Gastrocnemius medialis (tissue), 4 donors: ENCODE data around the gene PRICKLE4. TPM values are rescaled to one million over a fixed set of nuclear protein-coding genes. Genes with fewer than 3 reads are reported as not detected.

Source experiments
- ATAC-seq, 2 donors: fragments of 150-250 bp; one replicate each; pipeline ENCODE4 v1.9.1; 2016
- DNase-seq, 2 donors: peaks; one replicate each; pipeline ENCODE4 v3.0.0-alpha.2; 2019
- H3K27ac ChIP-seq, 4 donors: fragments of 200-600 bp; sonication (generic); 1 replicate in 1 of 4; 2 replicates in 3 of 4; pipeline ENCODE4 v1.5.1; 2016 to 2018; ENCODE audit warnings: mild to moderate bottlenecking in 2 of 4, moderate library complexity in 1 of 4
- H3K27me3 ChIP-seq, 3 donors: fragments of 200-600 bp; sonication (generic) in 2 of 3; 1 replicate in 1 of 3; 2 replicates in 2 of 3; pipeline versions ENCODE4 v1.5.1 to v1.6.0; 2016 to 2019; ENCODE audit warnings: mild to moderate bottlenecking in 1 of 3, moderate library complexity in 1 of 3
- H3K36me3 ChIP-seq, 2 donors: fragments of 200-600 bp; sonication (generic) in 1 of 2; one replicate each; pipeline ENCODE4 v1.5.1; 2017 to 2018
- H3K4me1 ChIP-seq, 2 donors: fragments of 200-600 bp; sonication (generic) in 1 of 2; one replicate each; pipeline ENCODE4 v1.5.1; 2016 to 2017; ENCODE audit warnings: mild to moderate bottlenecking in 2 of 2
- H3K4me3 ChIP-seq, 4 donors: fragments of 200-600 bp; sonication (generic) in 3 of 4; 1 replicate in 1 of 4; 2 replicates in 3 of 4; pipeline ENCODE4 v1.5.1; 2016 to 2019; ENCODE audit warnings: mild to moderate bottlenecking in 2 of 4
- H3K9me3 ChIP-seq, 3 donors: fragments of 200-600 bp; sonication (generic) in 2 of 3; 1 replicate in 1 of 3; 2 replicates in 2 of 3; pipeline ENCODE4 v1.5.1; 2016 to 2019
- POLR2A ChIP-seq, 2 donors: fragments of 450-650 bp; IDR thresholded peaks; one replicate each; pipeline ENCODE4 v1.6.1; 2017; ENCODE audit warnings: antibody characterized with exemption in 2 of 2, mild to moderate bottlenecking in 2 of 2, moderate library complexity in 2 of 2
- in situ Hi-C, 4 donors: fragments of 200-750 bp; cut with MboI; loops; one replicate each; pipeline versions ENCODE4 v1.15.0 to v1.8.0; 2017; ENCODE audit warnings: low sequenced_read_pairs in 4 of 4
- intact Hi-C: fragments of 100-400 bp; cut with DNase I; formaldehyde crosslinking; loops from one replicate; pipeline ENCODE4 v1.15.1; 2023; ENCODE audit warnings: low total_unique reads
- total RNA-seq, 4 donors: library from RNA; depleted of rRNA; stranded (reverse); fragments of >200 nt; gene quantifications; one replicate each; pipeline versions ENCODE4 v1.1.0 to v1.2.3, GENCODE V29; 2016
- TF ChIP-seq, protein P1 (sequence below), 5 experiments: fragments of 450-650 bp in 3 of 5; fragments of 200-600 bp in 2 of 5; sonication (generic) in 2 of 5; IDR thresholded peaks in 4 of 5; conservative IDR thresholded peaks in 1 of 5; 1 replicate in 4 of 5; 2 replicates in 1 of 5; pipeline ENCODE4 v1.5.1; 2016 to 2019; ENCODE audit warnings: antibody characterized with exemption in 5 of 5, mild to moderate bottlenecking in 3 of 5, moderate library complexity in 3 of 5

PRICKLE4 gene, protein sequence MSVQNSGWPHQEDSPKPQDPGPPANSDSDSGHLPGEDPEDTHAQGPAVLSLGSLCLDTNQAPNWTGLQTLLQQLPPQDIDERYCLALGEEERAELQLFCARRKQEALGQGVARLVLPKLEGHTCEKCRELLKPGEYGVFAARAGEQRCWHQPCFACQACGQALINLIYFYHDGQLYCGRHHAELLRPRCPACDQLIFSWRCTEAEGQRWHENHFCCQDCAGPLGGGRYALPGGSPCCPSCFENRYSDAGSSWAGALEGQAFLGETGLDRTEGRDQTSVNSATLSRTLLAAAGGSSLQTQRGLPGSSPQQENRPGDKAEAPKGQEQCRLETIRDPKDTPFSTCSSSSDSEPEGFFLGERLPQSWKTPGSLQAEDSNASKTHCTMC
- 1 to 10 TPM in 3 of 4 donors, under 1 TPM in 1; 0.59 to 6.2 (median 1.8) TPM for total RNA-seq

DNA sequence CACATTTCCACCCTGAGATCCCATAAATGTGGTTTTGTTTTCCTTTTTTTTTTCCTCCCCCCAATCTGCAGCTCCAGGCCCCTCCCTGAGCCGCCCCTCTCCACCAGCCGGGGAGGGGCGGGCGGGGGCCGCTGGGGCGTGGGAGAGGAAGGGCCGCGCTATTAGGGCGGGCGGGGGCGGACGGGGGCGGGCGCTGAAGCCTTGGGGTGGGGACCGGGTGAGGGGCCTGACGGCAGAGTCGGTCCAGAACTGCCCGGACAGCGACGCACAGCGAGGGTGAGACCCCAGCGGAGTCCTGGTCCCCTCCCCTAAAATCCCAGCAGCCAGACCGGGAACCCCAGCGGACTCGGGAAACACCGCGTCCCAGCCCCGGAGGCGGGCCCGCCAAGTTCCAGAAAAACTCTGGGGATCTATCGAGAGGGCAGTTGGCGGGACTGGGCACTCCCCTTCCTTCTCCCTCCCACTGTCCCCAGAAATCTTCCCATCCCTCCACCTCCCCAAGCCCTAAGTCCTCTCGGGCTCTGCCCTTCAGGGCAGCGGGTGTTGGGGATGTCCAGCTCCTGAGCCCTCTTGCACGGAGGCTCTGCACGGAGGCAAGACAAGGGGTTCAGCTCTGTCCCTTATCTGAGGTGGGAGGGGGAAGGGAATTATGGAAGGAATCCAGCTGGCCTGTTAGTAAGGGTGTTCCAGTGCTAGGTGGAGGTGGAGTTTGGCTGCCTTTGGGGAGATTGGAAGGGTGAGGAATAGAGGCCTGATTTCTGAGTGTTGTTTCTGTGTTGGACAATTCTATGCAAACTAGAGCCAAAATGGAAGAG is at the start of gene PRICKLE4:
Gene PRICKLE4 (plus strand): TSS at position 232 of the 815 bp plus-strand sequence. CDS start 2,692 bp downstream, outside the sequence.
- Histone ChIP-seq H3K27ac (peak within 1 kb of the TSS; percentile 83 to 90 (median 88)), H3K4me3 (peak within 1 kb of the TSS; percentile 82 to 91 (median 86)), H3K4me1 (peaks cover 23 to 27% of the 10 kb centered on the region in 2 donors), H3K9me3 (no peaks in the 10 kb centered on the region), H3K27me3 (no peaks in the 10 kb centered on the region), H3K36me3 (peaks cover 0 to 17% of the 10 kb centered on the region in 2 donors)
- DNase-seq = peak; percentile 22 to 37
- intact Hi-C loops = loop anchor here (1.0 to 10.0 kb wide), 3 partner anchors 76 to 706 kb away; partner anchors contain the start of genes NFYA and OARD1
- in situ Hi-C loops = loop anchor here (5.0 to 10.0 kb wide), 3 partner anchors 144 to 264 kb away; partner anchors contain the start of genes BYSL (in 2 of the 4) and MED20 (in 2 of the 4)
- peak; percentile 18 to 29 for ATAC-seq
- TF ChIP-seq POLR2A (IDR thresholded peaks at IDR 0.05) = no peak
- TF ChIP-seq, protein P1, sequence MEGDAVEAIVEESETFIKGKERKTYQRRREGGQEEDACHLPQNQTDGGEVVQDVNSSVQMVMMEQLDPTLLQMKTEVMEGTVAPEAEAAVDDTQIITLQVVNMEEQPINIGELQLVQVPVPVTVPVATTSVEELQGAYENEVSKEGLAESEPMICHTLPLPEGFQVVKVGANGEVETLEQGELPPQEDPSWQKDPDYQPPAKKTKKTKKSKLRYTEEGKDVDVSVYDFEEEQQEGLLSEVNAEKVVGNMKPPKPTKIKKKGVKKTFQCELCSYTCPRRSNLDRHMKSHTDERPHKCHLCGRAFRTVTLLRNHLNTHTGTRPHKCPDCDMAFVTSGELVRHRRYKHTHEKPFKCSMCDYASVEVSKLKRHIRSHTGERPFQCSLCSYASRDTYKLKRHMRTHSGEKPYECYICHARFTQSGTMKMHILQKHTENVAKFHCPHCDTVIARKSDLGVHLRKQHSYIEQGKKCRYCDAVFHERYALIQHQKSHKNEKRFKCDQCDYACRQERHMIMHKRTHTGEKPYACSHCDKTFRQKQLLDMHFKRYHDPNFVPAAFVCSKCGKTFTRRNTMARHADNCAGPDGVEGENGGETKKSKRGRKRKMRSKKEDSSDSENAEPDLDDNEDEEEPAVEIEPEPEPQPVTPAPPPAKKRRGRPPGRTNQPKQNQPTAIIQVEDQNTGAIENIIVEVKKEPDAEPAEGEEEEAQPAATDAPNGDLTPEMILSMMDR (IDR thresholded peaks at IDR 0.05 in 4 of 5, conservative IDR thresholded peaks at IDR 0.05 in 1 of 5) = no peak

DNA sequence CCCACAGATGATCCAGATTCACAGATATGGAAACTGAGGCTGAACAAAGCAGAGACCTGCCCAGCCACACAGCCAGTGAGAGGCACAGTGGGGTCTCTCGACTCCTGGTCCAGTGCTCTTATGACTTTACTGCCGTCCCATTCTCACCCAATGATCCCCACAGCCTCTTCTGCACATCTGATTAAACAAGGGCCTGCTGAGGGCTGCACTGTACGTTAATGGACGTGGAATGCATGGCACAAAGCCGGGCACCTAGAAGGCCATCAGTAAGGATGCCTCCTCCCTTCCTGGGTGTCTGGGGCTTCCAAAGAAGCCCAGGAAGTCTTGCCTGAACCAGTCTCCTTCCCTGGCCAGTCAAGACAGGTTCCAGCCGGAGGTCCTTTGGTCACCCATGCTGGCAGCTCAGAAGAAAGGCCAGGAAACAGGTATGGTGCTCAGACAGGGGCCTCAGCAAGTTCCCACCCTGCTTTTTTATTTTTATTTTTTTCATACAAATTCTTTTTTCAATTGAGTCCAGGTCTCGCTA is 49.0 kb upstream of the PRICKLE4 start:
- no peak for ATAC-seq
- intact Hi-C loops (loop anchor here (5.0 to 10.0 kb wide), 4 partner anchors 659 to 1443 kb away; partner anchors contain the start of genes BICRAL, KLHDC3, MEA1 and NFYA), in situ Hi-C loops (no loop called here)
- H3K36me3 ChIP-seq = no peaks in the 10 kb centered on the region
- peak in 1 of 2 donors; percentile 13 for DNase-seq
- H3K4me3 ChIP-seq = peak overlapping the region; percentile 76 to 97 (median 90)
- no peaks in the 10 kb centered on the region for H3K9me3 ChIP-seq
- no peak for TF ChIP-seq POLR2A (IDR thresholded peaks at IDR 0.05)
- TF ChIP-seq, protein P1 (IDR thresholded peaks at IDR 0.05 in 4 of 5, conservative IDR thresholded peaks at IDR 0.05 in 1 of 5) = no peak
- peaks cover 53% of the 10 kb centered on the region in 2 donors for H3K4me1 ChIP-seq
- H3K27me3 ChIP-seq = no peaks in the 10 kb centered on the region
- peak overlapping the region; percentile 97 to 99 (median 98) for H3K27ac ChIP-seq

GRCh38 chr6:41732149-41732548 is 48.4 kb upstream of the PRICKLE4 start:
- no peaks in the 10 kb centered on the region for H3K36me3 ChIP-seq
- TF ChIP-seq, protein P1 (IDR thresholded peaks at IDR 0.05 in 4 of 5, conservative IDR thresholded peaks at IDR 0.05 in 1 of 5) = no peak
- TF ChIP-seq POLR2A (IDR thresholded peaks at IDR 0.05) = no peak
- H3K27me3 ChIP-seq = no peaks in the 10 kb centered on the region
- ATAC-seq = no peak
- peaks cover 48% of the 10 kb centered on the region in 2 donors for H3K4me1 ChIP-seq
- in situ Hi-C loops = no loop called here
- DNase-seq = no peak
- no peaks in the 10 kb centered on the region for H3K9me3 ChIP-seq
- peak overlapping the region; percentile 97 to 99 (median 98) for H3K27ac ChIP-seq
- intact Hi-C loops = loop anchor here (5.0 to 10.0 kb wide), 4 partner anchors 660 to 1443 kb away; partner anchors contain the start of genes BICRAL, KLHDC3, MEA1 and NFYA
- peak overlapping the region; percentile 76 to 97 (median 90) for H3K4me3 ChIP-seq
